HFF-Myc (cell line): ENCODE results near the gene PUM2.
"Not testable (repeated sequence)": the region's sequence is repeated elsewhere in the genome, so short reads cannot be mapped to it uniquely, and the experiment has no call there.

Experiments used
- DNase-seq: peaks from one replicate; pipeline ENCODE4 v3.0.0-alpha.2; 2011; ENCODE audit warnings: low read depth; ENCODE audit errors: extremely low read depth
- H3K4me3 ChIP-seq: replicated peaks from 2 replicates; pipeline ENCODE4 v1.5.1; 2011; ENCODE audit warnings: low read depth, mild to moderate bottlenecking, control low read depth, low read length
- TF ChIP-seq, protein P1 (sequence below): IDR thresholded peaks from 2 replicates; pipeline ENCODE4 v1.5.1; 2012; ENCODE audit warnings: mild to moderate bottlenecking, low read depth, low read length, control low read depth; ENCODE audit errors: missing control alignments

PUM2 gene

DNA sequence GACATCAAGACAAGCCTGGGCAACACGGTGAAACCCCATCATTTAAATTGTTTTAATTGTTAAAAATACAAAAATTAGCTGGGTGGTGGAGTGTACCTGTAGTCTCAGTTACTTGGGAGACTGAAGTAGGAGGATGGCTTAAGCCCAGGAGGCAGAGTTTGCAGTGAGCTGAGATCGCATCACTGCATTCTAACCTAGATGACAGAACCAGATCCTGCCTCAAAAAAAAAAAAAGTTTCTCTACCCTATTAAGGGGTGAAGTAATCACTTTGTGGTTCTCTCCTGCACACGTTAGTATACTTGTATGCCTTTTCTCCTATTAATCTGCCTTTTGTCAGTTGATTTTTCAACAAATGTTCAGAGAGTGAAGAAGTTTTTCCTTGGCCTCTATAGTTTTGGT lies 18.1 kb upstream of the PUM2 start:
- no peak overlapping the region for H3K4me3 ChIP-seq
- no peak for DNase-seq
- TF ChIP-seq, protein P1, sequence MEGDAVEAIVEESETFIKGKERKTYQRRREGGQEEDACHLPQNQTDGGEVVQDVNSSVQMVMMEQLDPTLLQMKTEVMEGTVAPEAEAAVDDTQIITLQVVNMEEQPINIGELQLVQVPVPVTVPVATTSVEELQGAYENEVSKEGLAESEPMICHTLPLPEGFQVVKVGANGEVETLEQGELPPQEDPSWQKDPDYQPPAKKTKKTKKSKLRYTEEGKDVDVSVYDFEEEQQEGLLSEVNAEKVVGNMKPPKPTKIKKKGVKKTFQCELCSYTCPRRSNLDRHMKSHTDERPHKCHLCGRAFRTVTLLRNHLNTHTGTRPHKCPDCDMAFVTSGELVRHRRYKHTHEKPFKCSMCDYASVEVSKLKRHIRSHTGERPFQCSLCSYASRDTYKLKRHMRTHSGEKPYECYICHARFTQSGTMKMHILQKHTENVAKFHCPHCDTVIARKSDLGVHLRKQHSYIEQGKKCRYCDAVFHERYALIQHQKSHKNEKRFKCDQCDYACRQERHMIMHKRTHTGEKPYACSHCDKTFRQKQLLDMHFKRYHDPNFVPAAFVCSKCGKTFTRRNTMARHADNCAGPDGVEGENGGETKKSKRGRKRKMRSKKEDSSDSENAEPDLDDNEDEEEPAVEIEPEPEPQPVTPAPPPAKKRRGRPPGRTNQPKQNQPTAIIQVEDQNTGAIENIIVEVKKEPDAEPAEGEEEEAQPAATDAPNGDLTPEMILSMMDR = no peak

DNA sequence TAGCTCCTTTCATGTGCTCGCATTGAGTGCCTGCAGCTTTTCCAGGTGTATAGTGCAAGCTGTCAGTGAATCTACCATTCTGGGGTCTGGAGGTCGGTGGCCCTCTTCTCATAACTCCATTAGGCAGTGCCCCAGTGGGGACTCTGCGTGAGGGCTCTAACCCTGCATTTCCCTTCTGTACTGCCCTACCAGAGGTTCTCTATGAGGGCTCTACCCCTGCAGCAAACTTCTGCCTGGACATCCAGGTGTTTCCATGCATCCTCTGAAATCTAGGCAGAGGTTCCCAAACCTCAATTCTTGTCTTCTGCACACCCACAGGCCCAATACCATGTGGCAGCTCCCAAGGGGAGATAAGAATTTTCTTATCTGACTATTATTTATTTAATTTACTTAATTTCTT lies 17.3 kb upstream of the PUM2 start:
- DNase-seq, H3K4me3 ChIP-seq: not testable (repeated sequence)

- DNase-seq = no peak
- H3K4me3 ChIP-seq = no peak overlapping the region
- TF ChIP-seq, protein P1 = no peak
Measured at GRCh38 chr2:20366672-20367116, 16.1 kb upstream of the PUM2 start.

DNA sequence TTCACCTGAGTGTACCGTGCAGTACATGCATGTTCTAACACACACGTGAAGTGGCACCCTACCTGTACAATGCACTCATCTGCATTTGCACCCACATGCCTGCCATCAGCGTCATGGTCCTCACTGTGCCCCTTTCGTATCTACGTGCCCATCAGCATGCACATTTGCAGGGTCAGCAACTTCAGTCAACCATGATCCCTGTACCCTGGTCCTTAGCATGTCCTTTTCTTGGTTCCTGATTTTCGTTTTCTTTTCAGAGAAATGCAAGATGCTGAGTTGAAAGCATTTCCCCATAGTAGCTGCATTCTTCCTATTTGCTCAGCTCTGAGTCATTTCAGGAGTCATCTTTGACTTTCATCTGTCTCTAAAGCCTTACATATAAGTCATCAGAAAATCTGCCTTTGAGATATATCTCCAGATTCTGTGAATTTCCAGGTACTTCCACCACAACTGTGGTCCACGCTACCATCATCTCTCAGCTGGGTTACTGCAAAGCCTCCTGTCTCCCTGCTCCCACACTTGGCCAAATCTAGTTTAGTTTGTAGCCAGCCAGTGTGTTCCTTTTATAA lies 14.7 kb upstream of the PUM2 start:
- DNase-seq = no peak
- no peak overlapping the region for H3K4me3 ChIP-seq
- TF ChIP-seq, protein P1 = no peak

DNA sequence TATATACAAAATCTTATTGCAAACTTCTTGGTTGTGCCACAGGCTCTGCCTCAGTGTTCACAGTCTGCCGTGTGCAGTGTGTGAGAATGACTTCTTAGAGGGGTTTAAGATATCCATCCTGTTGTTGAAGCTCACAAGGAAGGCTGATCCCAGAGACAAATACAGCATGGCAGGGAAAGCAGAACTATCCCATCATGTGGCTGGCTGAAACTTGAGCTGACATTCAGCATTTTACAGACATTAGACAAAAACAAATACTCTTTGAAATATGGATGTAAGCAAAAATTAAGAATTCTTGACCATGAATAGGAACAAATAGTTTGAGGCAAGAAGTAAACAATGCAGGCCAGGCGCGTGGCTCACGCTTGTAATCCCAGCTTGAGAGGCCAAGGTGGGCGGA lies 12.9 kb upstream of the PUM2 start:
- H3K4me3 ChIP-seq = no peak overlapping the region
- TF ChIP-seq, protein P1 = no peak
- no peak for DNase-seq

- TF ChIP-seq, protein P1 = no peak
- H3K4me3 ChIP-seq = no peak overlapping the region
- DNase-seq = no peak
Measured at GRCh38 chr2:20362701-20363435, 12.2 kb upstream of the PUM2 start.

GRCh38 chr2:20361893-20362292 lies 11.2 kb upstream of the PUM2 start:
- TF ChIP-seq, protein P1 = no peak
- H3K4me3 ChIP-seq = no peak overlapping the region
- DNase-seq = no peak
